Fibroblast of upper back skin (primary cell): Measurements from ENCODE around the gene TIMM44.
A peak's percentile ranks its signal among the peaks of the same experiment; 100 is the strongest.

Source experiments
- DNase-seq: peaks from one replicate; pipeline ENCODE4 v3.0.0-alpha.2; 2013

Gene TIMM44

GRCh38 chr19:7898967-7899366 lies 44.5 kb downstream of the TIMM44 start:
- no peak for DNase-seq

DNA sequence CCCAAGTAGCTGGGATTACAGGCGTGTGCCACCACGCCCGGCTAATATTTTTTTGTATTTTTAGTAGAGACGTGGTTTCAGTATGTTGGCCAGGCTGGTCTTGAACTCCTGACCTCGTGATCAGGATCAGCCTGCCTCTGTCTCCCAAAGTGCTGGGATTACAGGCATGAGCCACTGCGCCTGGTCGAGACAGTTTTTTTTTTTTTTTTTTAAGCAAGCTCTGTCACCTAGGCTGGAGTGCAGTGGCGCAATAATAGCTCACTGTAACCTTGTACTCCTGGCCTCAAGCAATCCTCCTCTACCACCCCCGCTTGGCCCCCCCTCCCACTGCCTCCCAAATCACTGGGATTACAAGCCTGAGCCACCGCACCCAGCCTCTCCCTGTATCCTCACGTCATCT lies 46.2 kb downstream of the TIMM44 start:
- no peak for DNase-seq

- no peak for DNase-seq
Measured at GRCh38 chr19:7895565-7895964, 47.9 kb downstream of the TIMM44 start.

DNA sequence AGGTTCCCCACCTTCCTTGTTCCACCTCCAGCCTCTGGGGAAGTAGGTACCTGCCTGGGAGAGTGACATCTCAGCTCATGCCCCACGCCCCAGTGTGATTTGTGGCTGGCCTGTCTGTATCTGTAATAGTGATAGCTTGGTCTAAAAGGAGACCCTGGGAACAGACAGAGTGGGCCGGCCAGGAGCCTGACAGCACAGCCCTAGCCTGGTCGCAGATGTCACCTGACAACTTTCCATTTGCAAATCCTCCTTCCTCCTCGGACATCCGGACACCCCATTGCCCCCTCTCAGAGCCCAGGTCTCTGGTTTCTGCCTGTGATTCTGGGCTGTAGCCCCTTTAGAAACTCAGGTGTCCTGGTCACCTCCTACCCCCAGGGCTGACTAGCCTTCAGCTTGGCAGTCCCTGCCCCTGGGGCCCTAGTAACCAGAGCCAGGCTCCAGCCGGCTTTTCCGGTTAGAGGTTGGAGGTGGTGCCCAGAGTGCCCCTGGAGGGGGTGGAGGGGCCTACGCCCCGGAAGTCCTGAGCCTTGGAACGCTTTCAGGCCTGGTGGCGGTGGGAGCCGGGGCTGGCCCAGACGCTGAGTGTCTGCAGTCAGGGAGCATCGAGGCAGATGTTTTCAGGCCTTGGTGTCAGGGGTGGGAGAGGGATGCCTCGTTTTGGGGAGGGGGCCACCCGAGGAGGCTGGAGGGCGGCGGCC lies 48.7 kb downstream of the TIMM44 start:
- DNase-seq, result no peak

- DNase-seq, result peak; percentile 29
Measured at GRCh38 chr19:7893362-7894101, 49.9 kb downstream of the TIMM44 start.

- no peak for DNase-seq
Measured at GRCh38 chr19:7888826-7889217, 54.6 kb downstream of the TIMM44 start.

DNA sequence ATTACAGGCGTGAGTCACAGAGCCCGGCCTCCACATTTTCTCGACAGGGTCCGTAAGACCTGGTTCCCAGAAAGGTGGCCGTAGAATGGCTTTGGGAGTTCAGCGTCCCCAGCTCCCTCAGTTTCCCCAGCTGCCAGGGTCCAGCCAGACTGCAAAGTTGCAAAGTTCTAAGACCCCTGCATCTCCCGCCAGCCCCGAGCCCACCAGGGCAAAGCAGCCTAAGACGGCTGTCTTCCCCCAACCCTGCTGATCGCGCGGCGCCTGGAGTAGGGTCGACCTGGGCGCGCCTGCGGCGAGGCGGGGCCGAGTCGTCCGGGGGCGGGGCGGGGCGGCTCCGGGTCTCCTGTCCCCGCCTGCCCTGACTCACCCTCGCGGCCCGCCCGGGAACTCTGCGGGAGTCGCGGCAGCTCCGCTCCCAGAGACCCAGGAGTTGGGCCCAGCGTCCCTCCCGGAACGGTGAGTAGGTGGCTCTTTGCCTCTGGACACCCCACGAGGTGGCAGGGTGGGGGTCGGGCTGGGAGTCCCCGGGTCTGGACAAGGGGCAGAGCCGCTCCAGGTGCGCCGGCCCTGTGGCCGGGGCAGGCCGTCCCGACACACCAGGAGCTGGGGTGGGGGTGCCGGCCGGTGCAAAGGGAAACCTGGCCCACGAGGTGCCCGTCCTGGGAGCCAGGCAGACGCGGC lies 55.2 kb downstream of the TIMM44 start, which contains the start of gene LRRC8E:
Gene LRRC8E, plus strand, starts transcription at position 366 of the 681 bp plus-strand sequence. CDS start 7,094 bp downstream, outside the sequence.
- DNase-seq, result peak; percentile 72

GRCh38 chr19:7887408-7888144 lies 55.9 kb downstream of the TIMM44 start:
- DNase-seq, result no peak

GRCh38 chr19:7885818-7886217 lies 57.6 kb downstream of the TIMM44 start:
- no peak for DNase-seq

DNA sequence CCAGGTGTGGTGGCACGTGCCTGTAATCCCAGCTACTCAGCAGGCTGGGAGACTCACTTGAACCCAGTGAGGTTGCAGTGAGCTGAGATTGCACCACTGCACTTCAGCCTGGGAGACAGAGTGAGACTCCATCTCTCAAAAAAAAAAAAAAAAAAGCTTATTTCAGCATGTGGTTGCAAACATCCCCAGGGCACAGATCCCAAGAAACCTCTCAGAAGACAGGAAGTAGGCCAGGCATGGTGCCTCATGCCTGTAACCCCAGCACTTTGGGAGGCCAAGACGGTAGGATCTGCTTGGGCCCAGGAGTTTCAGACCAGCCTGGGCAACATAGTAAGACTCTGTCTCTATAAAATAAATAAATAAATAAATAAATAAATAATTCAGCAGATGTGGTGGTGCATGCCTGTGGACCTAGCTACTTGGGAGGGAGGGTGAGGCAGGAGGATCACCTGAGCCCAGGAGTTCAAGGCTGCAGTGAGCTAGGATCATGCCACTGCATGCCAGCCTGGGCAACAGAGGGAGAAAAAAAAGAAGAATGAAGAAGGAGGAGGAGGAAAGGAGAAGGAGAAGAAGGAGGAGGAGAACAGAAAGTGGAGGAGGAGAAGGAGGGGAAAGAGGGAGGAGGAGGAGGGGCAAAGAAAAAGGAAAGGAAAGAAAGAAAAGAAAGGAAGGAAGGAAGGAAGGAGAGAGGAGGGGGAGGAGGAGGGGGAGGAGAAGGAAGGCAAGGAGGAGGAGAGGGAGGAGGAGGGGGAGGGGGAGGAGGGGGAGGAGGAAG lies 59.5 kb downstream of the TIMM44 start:
- DNase-seq, result peak; percentile 49

- DNase-seq, result no peak
Measured at GRCh38 chr19:7883105-7883504, 60.4 kb downstream of the TIMM44 start.

- no peak for DNase-seq
Measured at GRCh38 chr19:7881910-7882309, 61.6 kb downstream of the TIMM44 start.

- no peak for DNase-seq
Measured at GRCh38 chr19:7879836-7880235, 63.6 kb downstream of the TIMM44 start.

DNA sequence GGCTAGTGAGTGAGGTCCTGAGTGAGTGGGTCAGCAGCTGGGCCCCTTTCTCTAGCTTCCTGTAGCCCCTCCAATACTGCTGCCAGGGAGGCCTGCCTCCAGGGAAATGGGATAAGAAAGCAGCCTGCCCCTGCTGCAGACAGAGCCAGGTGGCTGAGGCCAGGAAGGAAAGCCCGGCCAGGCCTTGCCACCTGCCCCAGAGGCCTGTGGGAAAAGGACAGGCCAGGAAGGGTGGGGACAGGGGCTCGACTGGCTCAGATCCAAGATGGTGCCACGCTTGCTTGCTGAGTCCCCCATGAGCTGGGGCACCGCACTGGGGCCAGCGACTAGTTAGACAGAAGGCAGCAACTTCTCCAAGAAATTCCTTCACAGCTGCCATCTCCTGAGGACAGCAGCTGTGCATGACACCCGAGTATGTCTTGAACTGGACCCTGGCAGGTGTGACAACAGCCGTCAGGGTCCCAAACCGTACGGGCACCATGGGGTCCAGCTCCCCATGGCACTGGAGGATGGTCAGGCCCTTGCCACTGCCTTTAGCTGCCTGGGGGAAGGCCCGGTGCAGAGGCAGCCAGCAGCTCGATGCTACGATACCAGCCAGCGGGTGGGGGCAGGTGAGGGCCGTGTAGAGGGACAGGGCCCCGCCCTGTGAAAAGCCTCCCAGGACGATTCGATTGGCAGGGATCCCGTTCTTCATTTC lies 64.2 kb downstream of the TIMM44 start:
- DNase-seq, result no peak

DNA sequence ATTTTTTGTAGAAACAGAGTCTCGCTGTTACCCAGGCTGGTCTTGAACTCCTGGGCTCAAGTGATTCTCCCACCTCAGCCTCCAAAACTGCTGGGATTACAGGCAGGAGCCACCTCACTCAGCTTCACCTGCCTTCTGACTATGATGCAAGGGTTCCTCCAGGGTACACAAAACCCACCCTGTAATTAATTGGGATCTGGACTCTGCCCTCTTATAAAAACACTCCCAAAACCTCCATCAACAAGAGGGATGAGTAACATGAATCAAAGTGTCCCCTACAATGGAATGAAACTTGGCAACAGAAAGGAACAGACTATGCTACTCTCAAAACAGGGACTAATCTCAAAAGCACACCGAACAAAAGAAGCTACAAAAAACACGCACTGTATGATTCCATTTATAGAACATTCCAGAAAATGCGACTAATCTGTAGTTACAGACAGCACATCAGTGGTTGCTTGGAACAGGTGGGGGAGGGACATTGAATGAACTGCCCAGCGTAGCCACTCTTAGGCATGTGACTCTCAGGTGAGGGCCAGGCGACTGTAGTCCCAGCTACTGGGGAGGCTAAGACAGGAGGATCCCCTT lies 66.1 kb downstream of the TIMM44 start:
- DNase-seq, result no peak
